Measurements from ENCODE around the gene DSC1.

The DSC1 gene

GRCh38 chr18:31097666-31098065 lies 65.0 kb downstream of the DSC1 start:
- TF ChIP-seq CTCF (IDR thresholded peaks at IDR 0.05; ENCODE audit: poor library complexity, severe bottlenecking), result no peak
- H3K9me3 ChIP-seq (ENCODE audit: severe bottlenecking), result no peaks in the 10 kb centered on the region
- peaks cover 2% of the 10 kb centered on the region for H3K4me1 ChIP-seq (ENCODE audit: insufficient read depth, poor library complexity, severe bottlenecking)
- DNase-seq (ENCODE audit: low spot score) (no peak), ATAC-seq (ENCODE audit: low read depth) (no peak)
- no peaks in the 10 kb centered on the region for H3K27me3 ChIP-seq (ENCODE audit: insufficient read depth, poor library complexity, severe bottlenecking)
- H3K36me3 ChIP-seq (ENCODE audit: low read depth), result peaks cover 5% of the 10 kb centered on the region; the same call in 1 of the 2 replicates
- H3K27ac ChIP-seq (ENCODE audit: poor library complexity, severe bottlenecking), result no peak overlapping the region
- H3K4me3 ChIP-seq (ENCODE audit: severe bottlenecking), result no peak overlapping the region

GRCh38 chr18:31093880-31094279 lies 68.8 kb downstream of the DSC1 start:
- no peaks in the 10 kb centered on the region for H3K27me3 ChIP-seq (ENCODE audit: insufficient read depth, poor library complexity, severe bottlenecking)
- H3K36me3 ChIP-seq (ENCODE audit: low read depth), result peaks cover 12% of the 10 kb centered on the region; the same call in 1 of the 2 replicates
- no peak overlapping the region for H3K4me3 ChIP-seq (ENCODE audit: severe bottlenecking)
- H3K27ac ChIP-seq (ENCODE audit: poor library complexity, severe bottlenecking), result no peak overlapping the region
- ATAC-seq (ENCODE audit: low read depth) (no peak), DNase-seq (ENCODE audit: low spot score) (no peak)
- H3K4me1 ChIP-seq (ENCODE audit: insufficient read depth, poor library complexity, severe bottlenecking), result no peaks in the 10 kb centered on the region
- TF ChIP-seq CTCF (IDR thresholded peaks at IDR 0.05; ENCODE audit: poor library complexity, severe bottlenecking), result no peak
- H3K9me3 ChIP-seq (ENCODE audit: severe bottlenecking), result no peaks in the 10 kb centered on the region

- H3K9me3 ChIP-seq (ENCODE audit: severe bottlenecking), result no peaks in the 10 kb centered on the region
- H3K27me3 ChIP-seq (ENCODE audit: insufficient read depth, poor library complexity, severe bottlenecking), result no peaks in the 10 kb centered on the region
- ATAC-seq (ENCODE audit: low read depth), result no peak
- no peak for TF ChIP-seq CTCF (IDR thresholded peaks at IDR 0.05; ENCODE audit: poor library complexity, severe bottlenecking)
- H3K27ac ChIP-seq (ENCODE audit: poor library complexity, severe bottlenecking), result no peak overlapping the region
- peaks cover 12% of the 10 kb centered on the region; the same call in 1 of the 2 replicates for H3K36me3 ChIP-seq (ENCODE audit: low read depth)
- no peak for DNase-seq (ENCODE audit: low spot score)
- no peaks in the 10 kb centered on the region for H3K4me1 ChIP-seq (ENCODE audit: insufficient read depth, poor library complexity, severe bottlenecking)
- H3K4me3 ChIP-seq (ENCODE audit: severe bottlenecking), result no peak overlapping the region
Measured at GRCh38 chr18:31093294-31093693, 69.4 kb downstream of the DSC1 start.

GRCh38 chr18:31091350-31091749 lies 71.3 kb downstream of the DSC1 start:
- Histone ChIP-seq H3K27me3 (ENCODE audit: insufficient read depth, poor library complexity, severe bottlenecking) (no peaks in the 10 kb centered on the region), H3K36me3 (ENCODE audit: low read depth) (peaks cover 24% of the 10 kb centered on the region), H3K9me3 (ENCODE audit: severe bottlenecking) (no peaks in the 10 kb centered on the region), H3K4me3 (ENCODE audit: severe bottlenecking) (no peak overlapping the region), H3K27ac (ENCODE audit: poor library complexity, severe bottlenecking) (no peak overlapping the region), H3K4me1 (ENCODE audit: insufficient read depth, poor library complexity, severe bottlenecking) (no peaks in the 10 kb centered on the region)
- ATAC-seq (ENCODE audit: low read depth), result no peak
- no peak for DNase-seq (ENCODE audit: low spot score)
- no peak for TF ChIP-seq CTCF (IDR thresholded peaks at IDR 0.05; ENCODE audit: poor library complexity, severe bottlenecking)

- no peaks in the 10 kb centered on the region for H3K9me3 ChIP-seq (ENCODE audit: severe bottlenecking)
- TF ChIP-seq CTCF (IDR thresholded peaks at IDR 0.05; ENCODE audit: poor library complexity, severe bottlenecking), result no peak
- H3K27me3 ChIP-seq (ENCODE audit: insufficient read depth, poor library complexity, severe bottlenecking), result no peaks in the 10 kb centered on the region
- DNase-seq (ENCODE audit: low spot score) (no peak), ATAC-seq (ENCODE audit: low read depth) (0 out of 3 replicates have a peak, but pooled peaks have one; percentile 19)
- peaks cover 31% of the 10 kb centered on the region for H3K36me3 ChIP-seq (ENCODE audit: low read depth)
- no peaks in the 10 kb centered on the region for H3K4me1 ChIP-seq (ENCODE audit: insufficient read depth, poor library complexity, severe bottlenecking)
- H3K27ac ChIP-seq (ENCODE audit: poor library complexity, severe bottlenecking), result no peak overlapping the region
- no peak overlapping the region for H3K4me3 ChIP-seq (ENCODE audit: severe bottlenecking)
Measured at GRCh38 chr18:31088532-31088931, 74.1 kb downstream of the DSC1 start.

Measured in RWPE2 (cell line).